GM11168 (cell line): ENCODE data around the gene SSH2.
"Not testable (repeated sequence)": the region's sequence is repeated elsewhere in the genome, so short reads cannot be mapped to it uniquely, and the experiment has no call there.

ENCODE experiments used
- in situ Hi-C: fragments of 300-500 bp; cut with MboI; formaldehyde crosslinking; loops from one replicate; pipeline ENCODE4 v1.12.0; 2022; ENCODE audit warnings: low sequenced_read_pairs; ENCODE audit not compliant: unreplicated experiment

The SSH2 gene

DNA sequence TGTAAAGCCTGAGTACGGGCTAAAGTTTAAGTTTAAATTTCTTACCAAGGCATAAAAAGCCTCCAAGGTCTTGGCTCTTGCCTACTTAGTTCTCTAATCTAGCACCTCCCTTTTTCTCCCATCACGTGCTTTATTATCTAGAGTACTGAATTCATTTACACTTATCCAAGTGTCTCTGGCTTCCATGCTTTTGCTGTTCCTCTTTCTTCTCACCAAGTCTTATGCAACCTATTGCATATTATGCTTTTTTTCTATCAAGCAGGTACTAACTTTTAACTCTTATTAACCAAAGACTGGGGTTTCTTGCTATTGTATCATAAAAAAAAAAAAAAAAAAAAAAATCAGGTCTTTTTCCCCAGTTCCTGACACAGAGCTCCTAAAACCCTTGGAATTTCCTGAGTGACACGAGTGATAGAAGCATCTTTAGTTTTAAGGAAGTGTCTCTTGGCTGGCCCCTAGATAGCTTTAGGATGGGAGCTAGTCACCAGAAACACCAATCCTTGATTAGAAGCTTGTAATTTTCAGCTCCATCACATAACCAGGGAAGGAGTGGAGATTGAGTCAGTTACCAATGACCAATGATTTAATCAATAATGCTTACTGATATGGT lies 44.9 kb downstream of the SSH2 start:
- in situ Hi-C loops = no loop called here

GRCh38 chr17:29883497-29883896 lies 46.5 kb downstream of the SSH2 start:
- in situ Hi-C loops = no loop called here

GRCh38 chr17:29881256-29881655 lies 48.8 kb downstream of the SSH2 start:
- in situ Hi-C loops = no loop called here

GRCh38 chr17:29880031-29880430 lies 50.0 kb downstream of the SSH2 start:
- in situ Hi-C loops = no loop called here

DNA sequence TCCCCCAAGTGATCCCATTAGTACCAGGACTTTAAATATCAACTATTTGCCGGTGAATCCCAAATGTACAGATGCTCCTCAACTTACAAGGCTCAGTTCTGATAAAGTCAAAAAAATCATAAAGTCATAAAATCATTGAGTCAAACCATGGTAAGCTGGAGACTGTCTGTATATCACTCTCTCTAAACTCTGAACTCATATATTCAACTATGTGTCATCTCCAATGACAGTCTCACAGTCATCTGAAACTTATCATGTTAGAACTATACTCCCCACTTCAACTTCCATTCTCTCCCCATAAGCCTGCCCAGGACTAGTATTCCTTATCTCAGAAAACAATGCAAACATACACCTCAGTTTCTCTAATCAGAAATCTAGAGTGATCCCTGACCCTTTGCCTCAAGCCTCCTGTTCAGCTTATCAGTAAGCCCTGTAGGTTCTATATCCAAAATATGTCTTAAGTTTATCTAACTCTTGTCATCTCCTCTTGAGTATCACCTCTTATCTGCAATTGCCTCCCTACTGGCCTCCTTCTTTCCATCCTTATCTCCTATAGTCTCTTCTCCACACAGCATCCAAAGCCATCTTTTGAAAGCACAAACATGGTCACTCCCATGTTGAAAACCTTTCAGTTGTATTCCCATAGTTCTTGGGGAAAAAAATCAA lies 55.0 kb downstream of the SSH2 start:
- in situ Hi-C loops = no loop called here

DNA sequence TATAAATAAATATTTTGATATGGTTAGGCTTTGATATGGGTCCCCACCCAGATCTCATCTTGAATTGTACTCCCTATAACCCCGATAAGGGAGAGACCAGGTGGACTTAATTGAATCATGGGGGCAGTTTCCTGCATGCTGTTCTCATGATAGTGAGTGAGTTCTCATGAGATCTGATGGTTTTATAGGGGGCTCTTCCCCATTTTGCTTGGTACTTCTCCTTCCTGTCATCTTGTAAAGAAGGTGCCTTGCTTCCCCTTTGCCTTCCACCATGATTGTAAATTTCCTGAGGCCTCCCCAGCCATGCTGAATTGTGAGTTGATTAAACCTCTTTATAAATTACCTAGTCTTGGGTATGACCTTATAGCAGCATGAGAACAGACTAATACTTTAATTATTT lies 55.7 kb downstream of the SSH2 start:
- in situ Hi-C loops = not testable (repeated sequence)

GRCh38 chr17:29873476-29873875 lies 56.6 kb downstream of the SSH2 start:
- in situ Hi-C loops = no loop called here

- in situ Hi-C loops = no loop called here
Measured at GRCh38 chr17:29870836-29871465, 59.1 kb downstream of the SSH2 start.

GRCh38 chr17:29867643-29868181 lies 62.3 kb downstream of the SSH2 start:
- in situ Hi-C loops = no loop called here

- in situ Hi-C loops = no loop called here
Measured at GRCh38 chr17:29866746-29867404, 63.2 kb downstream of the SSH2 start.

DNA sequence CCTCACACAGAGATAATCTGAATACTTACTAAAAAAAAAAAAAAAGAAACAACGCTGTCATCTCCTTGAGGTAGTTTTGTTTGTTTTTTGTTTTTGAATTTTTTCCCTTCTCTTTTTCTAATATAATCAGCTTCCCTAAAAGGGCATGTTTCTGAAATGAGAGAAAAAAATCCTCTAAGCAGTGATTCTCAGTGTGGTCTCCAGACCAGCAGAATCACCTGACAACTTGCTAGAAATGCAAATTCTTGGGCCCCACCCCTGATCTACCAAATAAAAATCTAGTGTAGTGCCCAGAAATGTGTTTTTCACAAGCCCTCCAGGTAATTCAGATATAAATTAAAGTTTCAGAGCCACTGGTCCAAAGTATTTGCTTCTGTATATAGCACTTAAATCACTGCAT lies 65.4 kb downstream of the SSH2 start:
- in situ Hi-C loops = no loop called here

DNA sequence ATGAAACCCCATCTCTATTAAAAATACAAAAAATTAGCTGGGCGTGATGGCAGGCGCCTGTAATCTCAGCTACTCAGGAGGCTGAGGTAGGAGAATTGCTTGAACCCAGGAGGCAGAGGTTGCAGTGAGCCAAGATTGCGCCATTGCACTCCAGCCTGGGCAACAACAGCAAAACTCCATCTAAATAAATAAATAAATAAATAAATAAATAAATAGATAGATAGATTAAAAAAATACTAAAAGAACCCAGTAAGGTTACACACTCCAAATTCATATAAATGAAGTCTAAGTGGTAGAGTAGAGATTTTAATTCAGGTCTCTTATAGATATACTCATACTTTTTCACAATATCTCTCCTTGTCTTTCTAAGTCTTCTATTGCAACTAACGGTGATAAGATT lies 65.9 kb downstream of the SSH2 start:
- in situ Hi-C loops = not testable (repeated sequence)

- in situ Hi-C loops = no loop called here
Measured at GRCh38 chr17:29862951-29863350, 67.1 kb downstream of the SSH2 start.

- in situ Hi-C loops = no loop called here
Measured at GRCh38 chr17:29862127-29862526, 67.9 kb downstream of the SSH2 start.

DNA sequence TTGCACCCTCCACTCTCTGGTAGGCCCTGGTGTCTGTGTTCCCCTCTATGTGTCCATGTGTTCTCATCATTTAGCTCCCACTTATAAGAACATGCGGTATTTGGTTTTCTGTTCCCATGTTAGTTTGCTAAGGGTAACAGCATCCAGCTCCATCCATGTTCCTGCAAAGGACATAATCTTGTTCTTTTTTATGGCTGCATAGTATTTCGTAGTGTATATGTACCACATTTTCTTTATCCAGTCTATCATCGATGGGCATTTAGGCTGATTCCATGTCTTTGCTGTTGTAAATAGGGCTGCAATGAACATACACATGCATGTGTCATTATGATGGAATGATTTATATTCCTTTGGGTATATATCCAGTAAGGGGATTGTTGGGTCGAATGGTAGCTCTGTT lies 70.6 kb downstream of the SSH2 start:
- in situ Hi-C loops = not testable (repeated sequence)

DNA sequence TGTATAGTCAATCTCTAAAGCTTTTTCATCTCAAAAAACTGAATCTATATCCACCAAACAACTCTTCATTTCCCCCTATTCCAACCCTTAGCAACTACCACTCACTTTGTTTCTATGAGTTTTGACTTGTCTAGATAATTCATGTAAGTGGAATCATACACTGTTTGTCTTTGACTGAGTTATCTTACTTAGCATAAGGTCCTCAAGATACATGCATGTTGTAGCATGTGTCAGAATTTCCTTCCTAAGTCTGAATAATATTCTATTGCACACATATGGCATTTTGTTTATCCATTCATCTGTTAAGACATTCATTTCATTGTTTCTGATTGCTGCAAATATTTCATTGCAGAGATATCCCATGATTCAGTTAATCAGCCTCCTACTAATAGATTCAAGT lies 72.2 kb downstream of the SSH2 start:
- in situ Hi-C loops = no loop called here

DNA sequence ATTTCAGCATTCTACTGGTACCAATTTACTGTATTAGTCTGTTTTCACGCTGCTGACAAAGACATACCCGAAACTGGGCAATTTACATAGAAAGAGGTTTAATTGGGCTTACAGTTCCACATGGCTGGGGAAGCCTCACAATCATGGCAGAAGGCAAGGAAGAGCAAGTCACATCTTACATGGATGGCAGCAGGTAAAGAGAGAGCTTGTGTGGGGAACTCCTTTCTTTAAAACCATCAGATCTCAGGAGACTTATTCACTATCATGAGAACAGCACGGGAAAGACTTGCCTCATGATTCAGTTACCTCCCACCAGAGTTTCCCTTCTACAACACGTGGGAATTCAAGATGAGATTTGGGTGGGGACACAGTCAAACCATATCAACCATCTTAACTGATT lies 72.9 kb downstream of the SSH2 start:
- in situ Hi-C loops = not testable (repeated sequence)

DNA sequence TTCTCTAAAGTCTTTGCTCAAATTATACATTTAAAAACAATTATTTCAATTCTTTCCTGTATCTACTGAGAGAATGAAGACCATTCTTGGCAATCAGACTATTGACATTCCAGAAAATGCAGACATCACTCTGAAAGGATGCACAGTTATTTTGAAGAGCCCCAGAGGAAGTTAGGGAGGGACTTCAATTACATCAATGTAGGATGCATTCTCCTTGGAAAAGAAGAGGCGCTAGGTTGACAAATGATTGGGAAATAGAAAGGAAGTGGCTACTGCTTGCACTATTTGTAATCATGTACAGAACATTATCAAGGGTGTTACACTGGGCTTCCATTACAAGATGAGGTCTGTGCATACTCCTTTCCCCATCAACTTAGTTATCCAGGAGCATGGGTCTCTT lies 74.3 kb downstream of the SSH2 start:
- in situ Hi-C loops = no loop called here

DNA sequence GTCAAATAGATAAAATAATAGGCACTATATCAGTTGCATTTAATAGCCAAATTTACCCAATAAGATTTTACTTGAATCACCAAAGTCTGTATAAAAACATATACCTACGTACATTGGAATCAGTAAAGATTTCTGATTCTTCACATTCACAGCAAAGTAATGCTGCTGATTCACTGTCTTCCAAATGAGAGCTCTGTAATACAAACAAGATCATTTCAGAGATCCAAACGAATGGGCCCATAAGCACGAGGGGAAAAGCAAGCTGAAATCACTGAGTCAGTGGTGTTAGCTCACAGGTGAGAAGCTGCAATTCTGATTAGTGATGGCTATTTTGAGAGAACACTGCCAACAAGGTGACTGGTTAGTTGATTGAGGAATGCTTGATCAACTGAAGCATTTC lies 81.3 kb downstream of the SSH2 start:
- in situ Hi-C loops = no loop called here

GRCh38 chr17:29847527-29848400 lies 82.3 kb downstream of the SSH2 start:
- in situ Hi-C loops = no loop called here
